GM21390 (cell line): ENCODE results near the gene TMEM178B.

Experiments used
- ATAC-seq: cut with Tn5 transposase; IDR thresholded peaks from one replicate; pipeline ENCODE4 v1.9.1; 2021; ENCODE audit not compliant: unreplicated experiment

The TMEM178B gene

GRCh38 chr7:141349338-141349737 is 275.5 kb downstream of the TMEM178B start:
- ATAC-seq: no peak

- ATAC-seq: no peak
Measured at GRCh38 chr7:141349804-141350203, 275.9 kb downstream of the TMEM178B start.

- no peak for ATAC-seq
Measured at GRCh38 chr7:141351175-141351574, 277.3 kb downstream of the TMEM178B start.

GRCh38 chr7:141352955-141353354 is 279.1 kb downstream of the TMEM178B start:
- ATAC-seq: no peak

GRCh38 chr7:141354251-141354650 is 280.4 kb downstream of the TMEM178B start:
- no peak for ATAC-seq

GRCh38 chr7:141355032-141355431 is 281.2 kb downstream of the TMEM178B start:
- ATAC-seq: no peak

GRCh38 chr7:141356161-141356560 is 282.3 kb downstream of the TMEM178B start:
- ATAC-seq: no peak

GRCh38 chr7:141358386-141358785 is 284.5 kb downstream of the TMEM178B start:
- no peak for ATAC-seq

- ATAC-seq: no peak
Measured at GRCh38 chr7:141359262-141359661, 285.4 kb downstream of the TMEM178B start.

GRCh38 chr7:141359740-141360415 is 286.0 kb downstream of the TMEM178B start:
- no peak for ATAC-seq

GRCh38 chr7:141360416-141360760 is 286.5 kb downstream of the TMEM178B start:
- no peak for ATAC-seq

GRCh38 chr7:141360803-141361202 is 286.9 kb downstream of the TMEM178B start:
- ATAC-seq: no peak

- ATAC-seq: no peak
Measured at GRCh38 chr7:141361479-141361878, 287.6 kb downstream of the TMEM178B start.

- no peak for ATAC-seq
Measured at GRCh38 chr7:141361960-141362359, 288.1 kb downstream of the TMEM178B start.

- no peak for ATAC-seq
Measured at GRCh38 chr7:141362580-141363435, 288.9 kb downstream of the TMEM178B start.

- no peak for ATAC-seq
Measured at GRCh38 chr7:141363748-141364147, 289.9 kb downstream of the TMEM178B start.

- ATAC-seq: no peak
Measured at GRCh38 chr7:141366091-141366621, 292.3 kb downstream of the TMEM178B start.

- ATAC-seq: no peak
Measured at GRCh38 chr7:141369422-141369821, 295.6 kb downstream of the TMEM178B start.

GRCh38 chr7:141370178-141370577 is 296.3 kb downstream of the TMEM178B start:
- ATAC-seq: no peak

GRCh38 chr7:141370650-141371049 is 296.8 kb downstream of the TMEM178B start:
- no peak for ATAC-seq

- no peak for ATAC-seq
Measured at GRCh38 chr7:141374425-141374824, 300.6 kb downstream of the TMEM178B start.

GRCh38 chr7:141375442-141375841 is 301.6 kb downstream of the TMEM178B start:
- ATAC-seq: no peak
